Keratinocyte (primary cell): ENCODE data around the gene PITPNC1. TPM values are rescaled to one million over a fixed set of nuclear protein-coding genes. Genes with fewer than 3 reads are reported as not detected.
A peak's percentile ranks its signal among the peaks of the same experiment; 100 is the strongest.

ENCODE experiments used
- DNase-seq: peaks from one replicate; pipeline ENCODE4 v3.0.0-alpha.2; 2011; ENCODE audit warnings: low read depth, missing footprints, low spot score
- FAIRE-seq: peaks from 2 replicates; lab custom pipeline; 2011; peaks lifted over from hg19 to GRCh38; lab: Jason Lieb, UNC
- H2AFZ ChIP-seq: 2 replicates; pipeline ENCODE4 v1.6.0; 2012; ENCODE audit warnings: low read length, control low read depth, inconsistent platforms; ENCODE audit not compliant: control insufficient read depth
- H3K27ac ChIP-seq: 2 replicates; pipeline ENCODE4 v1.5.1; 2011; ENCODE audit warnings: low read length; ENCODE audit not compliant: control insufficient read depth, insufficient read depth
- H3K27me3 ChIP-seq: 3 replicates; pipeline ENCODE4 v1.6.0; 2011; ENCODE audit warnings: low read length; ENCODE audit not compliant: control insufficient read depth, insufficient read depth; ENCODE audit errors: extremely low read depth
- H3K36me3 ChIP-seq, 2 experiments: 2 replicates in 1 of 2; 3 replicates in 1 of 2; pipeline ENCODE4 v1.5.1; 2011; ENCODE audit warnings: low read length in 2 of 2, mild to moderate bottlenecking in 1 of 2; ENCODE audit not compliant: control insufficient read depth in 2 of 2, insufficient read depth in 2 of 2; ENCODE audit errors: extremely low read depth in 1 of 2
- H3K4me1 ChIP-seq: 3 replicates; pipeline ENCODE4 v1.5.1; 2011; ENCODE audit warnings: low read length; ENCODE audit not compliant: control insufficient read depth, insufficient read depth; ENCODE audit errors: extremely low read depth
- H3K4me2 ChIP-seq: 3 replicates; pipeline ENCODE4 v1.6.0; 2011; ENCODE audit warnings: low read depth, low read length; ENCODE audit not compliant: control insufficient read depth, insufficient read depth; ENCODE audit errors: extremely low read depth
- H3K4me3 ChIP-seq, 3 experiments: fragments of 200-600 bp in 1 of 3; sonication (generic) in 1 of 3; 2 replicates in 2 of 3; 3 replicates in 1 of 3; pipeline ENCODE4 v1.5.1; 2011 to 2016; ENCODE audit warnings: low read length in 3 of 3, mild to moderate bottlenecking in 3 of 3, control low read depth in 2 of 3, inconsistent platforms in 1 of 3, low read depth in 1 of 3, mixed read lengths in 1 of 3, mixed run types in 1 of 3, moderate library complexity in 1 of 3; ENCODE audit not compliant: control insufficient read depth in 2 of 3, insufficient read depth in 2 of 3; ENCODE audit errors: extremely low read depth in 1 of 3
- H3K79me2 ChIP-seq: 2 replicates; pipeline ENCODE4 v1.6.0; 2012; ENCODE audit warnings: low read length; ENCODE audit not compliant: control insufficient read depth, insufficient read depth
- H3K9ac ChIP-seq: 3 replicates; pipeline ENCODE4 v1.6.0; 2011; ENCODE audit warnings: low read length; ENCODE audit not compliant: control insufficient read depth, insufficient read depth; ENCODE audit errors: extremely low read depth
- H3K9me1 ChIP-seq: 3 replicates; pipeline ENCODE4 v1.6.0; 2011; ENCODE audit warnings: low read length; ENCODE audit not compliant: control insufficient read depth, insufficient read depth; ENCODE audit errors: extremely low read depth
- H3K9me3 ChIP-seq: 2 replicates; pipeline ENCODE4 v1.5.1; 2012; ENCODE audit warnings: low read depth, low read length; ENCODE audit not compliant: control insufficient read depth
- H4K20me1 ChIP-seq: 3 replicates; pipeline ENCODE4 v1.6.0; 2011; ENCODE audit warnings: low read length; ENCODE audit not compliant: control insufficient read depth, insufficient read depth; ENCODE audit errors: extremely low read depth
- EZH2 ChIP-seq: IDR thresholded peaks from one replicate; pipeline ENCODE4 v1.6.1; 2012; ENCODE audit warnings: inconsistent platforms, mild to moderate bottlenecking, low read length, moderate library complexity
- dilution Hi-C: fragments of 300-500 bp; cut with MboI; formaldehyde crosslinking; loops from one replicate; pipeline ENCODE4 v1.7.0; 2020; ENCODE audit warnings: low sequenced_read_pairs; ENCODE audit not compliant: extremely low pct_ligation_motif_present
- polyA plus RNA-seq, 5 experiments: library from polyadenylated mRNA; depleted of rRNA in 3 of 5; stranded (reverse) in 3 of 5; stranded (forward) in 1 of 5; unstranded in 1 of 5; fragments of >200 nt; gene quantifications; 1 replicate in 1 of 5; 2 replicates in 3 of 5; 3 replicates in 1 of 5; pipeline versions ENCODE4 v1.2.1 to v1.2.3, GENCODE V29; 2011 to 2012; ENCODE audit warnings: missing spikeins in 2 of 5, low read depth in 1 of 5, low replicate concordance in 1 of 5
- TF ChIP-seq, protein P1 (sequence below), 3 experiments: IDR thresholded peaks in 1 of 3; conservative IDR thresholded peaks in 1 of 3; optimal IDR thresholded peaks in 1 of 3; 2 replicates in 2 of 3; 3 replicates in 1 of 3; pipeline versions ENCODE3 to v1.5.1; 2011; ENCODE audit warnings: low read length in 3 of 3, mild to moderate bottlenecking in 3 of 3, moderate library complexity in 2 of 3, control low read depth in 1 of 3, inconsistent platforms in 1 of 3; ENCODE audit not compliant: insufficient read depth in 2 of 3; ENCODE audit errors: extremely low read depth in 1 of 3

The PITPNC1 gene
- polyA plus RNA-seq, 1 donor (not counting 4 experiments of a cell fraction or from before 2014, with no cell fraction given) = 24.8 TPM

- FAIRE-seq = peak; percentile 77
- Histone ChIP-seq H3K9me1 (no peaks in the 10 kb centered on the region), H3K9me3 (no peaks in the 10 kb centered on the region), H3K9ac (peak within 1 kb of the TSS; percentile 96), H2AFZ (peak within 1 kb of the TSS; percentile 82), H3K27ac (peak within 1 kb of the TSS; percentile 83), H4K20me1 (no peaks in the 10 kb centered on the region), H3K4me2 (peak within 1 kb of the TSS; percentile 96), H3K27me3 (no peaks in the 10 kb centered on the region), H3K4me1 (peaks cover 9% of the 10 kb centered on the region), H3K4me3 (peak within 1 kb of the TSS; percentile 64 to 90 (median 87)), H3K36me3 (peaks cover 10 to 17% of the 10 kb centered on the region in 2 experiments), H3K79me2 (peaks cover 28% of the 10 kb centered on the region)
- dilution Hi-C loops = no loop called here
- DNase-seq = peak; percentile 95
- no peak for TF ChIP-seq EZH2
- TF ChIP-seq, protein P1, sequence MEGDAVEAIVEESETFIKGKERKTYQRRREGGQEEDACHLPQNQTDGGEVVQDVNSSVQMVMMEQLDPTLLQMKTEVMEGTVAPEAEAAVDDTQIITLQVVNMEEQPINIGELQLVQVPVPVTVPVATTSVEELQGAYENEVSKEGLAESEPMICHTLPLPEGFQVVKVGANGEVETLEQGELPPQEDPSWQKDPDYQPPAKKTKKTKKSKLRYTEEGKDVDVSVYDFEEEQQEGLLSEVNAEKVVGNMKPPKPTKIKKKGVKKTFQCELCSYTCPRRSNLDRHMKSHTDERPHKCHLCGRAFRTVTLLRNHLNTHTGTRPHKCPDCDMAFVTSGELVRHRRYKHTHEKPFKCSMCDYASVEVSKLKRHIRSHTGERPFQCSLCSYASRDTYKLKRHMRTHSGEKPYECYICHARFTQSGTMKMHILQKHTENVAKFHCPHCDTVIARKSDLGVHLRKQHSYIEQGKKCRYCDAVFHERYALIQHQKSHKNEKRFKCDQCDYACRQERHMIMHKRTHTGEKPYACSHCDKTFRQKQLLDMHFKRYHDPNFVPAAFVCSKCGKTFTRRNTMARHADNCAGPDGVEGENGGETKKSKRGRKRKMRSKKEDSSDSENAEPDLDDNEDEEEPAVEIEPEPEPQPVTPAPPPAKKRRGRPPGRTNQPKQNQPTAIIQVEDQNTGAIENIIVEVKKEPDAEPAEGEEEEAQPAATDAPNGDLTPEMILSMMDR (optimal IDR thresholded peaks at IDR 0.05 in 1 of 3, IDR thresholded peaks at IDR 0.05 in 1 of 3, conservative IDR thresholded peaks at IDR 0.05 in 1 of 3; ENCODE audit: extremely low read depth in 1 of 3, insufficient read depth in 2 of 3, low read length in 3 of 3) = peak; percentile 91 to 96 (median 93)
Measured at GRCh38 chr17:67717624-67718324, 340.7 kb downstream of the PITPNC1 start, which contains the start of gene NOL11. Gene NOL11 (plus strand): TSS chr17:67717936. CDS start chr17:67717948, 12 bp downstream.

DNA sequence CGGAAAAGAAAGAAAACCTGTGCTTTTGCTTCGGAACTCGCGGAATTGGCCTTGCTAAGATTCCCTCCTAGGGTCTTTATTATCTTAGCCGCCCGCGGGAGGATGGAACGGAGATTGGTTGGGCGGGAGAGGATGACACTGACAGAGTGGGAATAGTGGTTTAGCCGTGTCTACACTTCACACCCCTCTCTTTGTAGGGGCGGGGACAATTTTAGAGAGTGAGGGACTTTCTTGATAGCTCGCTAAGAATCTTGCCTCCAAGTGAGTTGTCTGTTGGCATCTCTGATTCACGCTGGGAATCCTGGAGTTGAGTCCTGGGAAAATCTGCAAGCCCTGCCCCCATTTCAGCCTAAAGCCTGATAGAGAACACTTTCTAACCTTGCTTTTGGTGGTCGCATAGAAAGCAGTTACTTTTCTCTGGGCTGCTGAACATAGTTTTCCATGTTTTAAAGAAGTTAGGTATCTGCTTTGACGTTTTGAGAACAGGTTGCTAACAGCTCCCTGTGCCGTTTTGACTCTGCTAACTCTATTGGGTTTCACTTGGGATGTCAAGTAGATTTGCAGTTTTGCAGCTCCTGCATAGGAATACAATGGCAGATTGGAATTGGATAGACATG is 341.4 kb downstream of the PITPNC1 start:
- H3K27ac ChIP-seq = peak overlapping the region; percentile 83
- no peaks in the 10 kb centered on the region for H3K9me3 ChIP-seq
- peak overlapping the region; percentile 96 for H3K4me2 ChIP-seq
- no peaks in the 10 kb centered on the region for H3K9me1 ChIP-seq
- FAIRE-seq (no peak), DNase-seq (no peak)
- H3K36me3 ChIP-seq = peaks cover 10 to 17% of the 10 kb centered on the region in 2 experiments
- peaks cover 9% of the 10 kb centered on the region for H3K4me1 ChIP-seq
- H2AFZ ChIP-seq = peak overlapping the region; percentile 77
- TF ChIP-seq EZH2 = no peak
- TF ChIP-seq, protein P1 (optimal IDR thresholded peaks at IDR 0.05 in 1 of 3, IDR thresholded peaks at IDR 0.05 in 1 of 3, conservative IDR thresholded peaks at IDR 0.05 in 1 of 3; ENCODE audit: extremely low read depth in 1 of 3, insufficient read depth in 2 of 3, low read length in 3 of 3) = no peak
- H3K27me3 ChIP-seq = no peaks in the 10 kb centered on the region
- dilution Hi-C loops = no loop called here
- peaks cover 28% of the 10 kb centered on the region for H3K79me2 ChIP-seq
- no peaks in the 10 kb centered on the region for H4K20me1 ChIP-seq
- H3K4me3 ChIP-seq = peak overlapping the region; percentile 64 to 90 (median 69)
- H3K9ac ChIP-seq = peak overlapping the region; percentile 96
